SKM-1 treated with dmso at 0.1 percent for 144 hours (cell line): Measurements from ENCODE around the gene FSD1.
"Not testable (repeated sequence)": the region's sequence is repeated elsewhere in the genome, so short reads cannot be mapped to it uniquely, and the experiment has no call there.

Source experiments
- DNase-seq: peaks from one replicate; lab custom pipeline; 2025; ENCODE audit not compliant: unreplicated experiment; lab: John Stamatoyannopoulos, UW

FSD1 gene

GRCh38 chr19:4342615-4343369, 38.4 kb downstream of the FSD1 start:
- peak; percentile 99 for DNase-seq

- DNase-seq: peak; percentile 79
These were observed 39.2 kb downstream of the FSD1 start, which contains the start of gene MPND for GRCh38 chr19:4343370-4344307. Gene MPND (plus strand): TSS chr19:4343562. CDS start chr19:4343594, 32 bp downstream.

- DNase-seq: no peak
These were observed 41.1 kb downstream of the FSD1 start for GRCh38 chr19:4345342-4346019.

DNA sequence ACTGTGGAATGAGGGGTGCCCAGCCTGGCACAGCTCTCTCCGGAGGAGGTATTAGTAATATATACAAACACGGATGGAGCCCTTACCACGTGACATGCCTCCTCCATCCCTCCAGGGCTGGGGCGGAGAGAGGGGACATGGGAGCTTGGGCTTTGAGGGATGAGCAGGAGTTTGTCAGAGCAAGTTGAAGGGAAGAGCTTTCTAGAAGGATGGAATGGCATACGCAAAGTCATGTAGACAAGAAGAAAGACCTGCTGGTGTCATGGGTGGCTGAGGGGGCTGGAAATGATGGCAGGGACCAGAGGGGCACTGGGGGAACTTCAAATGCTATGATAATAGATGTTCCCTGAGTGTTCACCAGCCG, 41.6 kb downstream of the FSD1 start:
- no peak for DNase-seq

- DNase-seq: no peak
These were observed 43.1 kb downstream of the FSD1 start for GRCh38 chr19:4347521-4347920.

- DNase-seq: not testable (repeated sequence)
These were observed 44.8 kb downstream of the FSD1 start for GRCh38 chr19:4349225-4349624.

DNA sequence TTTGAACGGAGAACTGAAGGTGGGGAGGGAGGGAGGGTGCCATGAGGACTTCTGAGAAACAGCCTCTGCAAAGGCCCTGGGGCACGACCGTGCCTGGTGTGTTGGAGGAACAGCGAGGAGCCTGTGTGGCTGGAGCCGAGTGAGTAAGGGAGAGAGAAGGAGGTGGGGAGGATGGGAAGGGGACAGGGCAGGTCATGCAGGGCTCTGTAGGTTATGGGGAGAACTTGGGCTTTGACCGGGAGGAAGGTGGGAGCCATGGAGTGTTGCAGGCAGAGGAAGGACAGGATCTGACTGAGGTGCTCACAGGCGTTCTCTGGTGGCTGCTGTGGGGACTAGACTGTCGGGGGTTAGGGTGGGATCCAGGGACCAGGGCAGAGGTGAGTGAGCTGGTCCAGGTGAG, 45.7 kb downstream of the FSD1 start:
- DNase-seq: no peak

- DNase-seq: no peak
These were observed 46.3 kb downstream of the FSD1 start for GRCh38 chr19:4350726-4351125.

DNA sequence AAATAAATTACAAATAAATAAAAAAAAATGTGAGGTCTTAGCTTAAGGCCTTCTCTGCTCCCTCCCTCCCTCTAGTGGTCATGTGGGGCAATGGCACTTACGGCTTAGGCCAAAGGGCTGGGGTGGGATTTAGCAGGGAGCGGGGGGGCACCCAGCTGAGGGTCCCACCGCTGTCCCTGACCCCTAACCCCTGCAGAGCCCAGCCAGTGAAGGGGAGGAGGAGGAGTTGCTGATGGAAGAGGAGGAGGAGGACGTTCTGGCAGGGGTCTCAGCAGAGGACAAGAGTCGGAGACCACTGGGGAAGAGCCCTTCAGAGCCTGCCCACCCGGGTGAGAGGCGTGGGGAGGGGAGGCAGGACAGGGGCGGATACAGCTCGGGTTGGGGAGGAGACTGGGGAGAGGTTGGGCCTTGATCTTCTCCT, 48.3 kb downstream of the FSD1 start:
- no peak for DNase-seq

DNA sequence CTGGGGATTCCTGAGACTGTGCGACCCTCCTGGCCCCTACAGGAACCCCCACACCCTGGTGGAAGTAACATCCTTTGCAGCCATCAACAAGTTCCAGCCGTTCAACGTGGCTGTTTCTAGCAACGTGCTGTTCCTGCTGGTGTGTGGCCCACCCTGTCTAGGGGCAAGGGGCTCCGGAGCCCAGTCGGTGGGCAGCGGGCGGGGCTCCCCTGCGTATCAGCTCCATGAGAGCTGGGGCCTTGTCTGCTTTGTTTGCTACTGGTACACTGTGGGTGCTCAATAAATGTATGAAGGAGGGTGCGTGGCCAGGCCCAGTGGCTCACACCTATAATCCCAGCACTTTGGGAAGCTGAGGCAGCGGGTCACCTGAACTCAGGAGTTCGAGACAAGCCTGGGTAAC, 49.9 kb downstream of the FSD1 start:
- no peak for DNase-seq

DNA sequence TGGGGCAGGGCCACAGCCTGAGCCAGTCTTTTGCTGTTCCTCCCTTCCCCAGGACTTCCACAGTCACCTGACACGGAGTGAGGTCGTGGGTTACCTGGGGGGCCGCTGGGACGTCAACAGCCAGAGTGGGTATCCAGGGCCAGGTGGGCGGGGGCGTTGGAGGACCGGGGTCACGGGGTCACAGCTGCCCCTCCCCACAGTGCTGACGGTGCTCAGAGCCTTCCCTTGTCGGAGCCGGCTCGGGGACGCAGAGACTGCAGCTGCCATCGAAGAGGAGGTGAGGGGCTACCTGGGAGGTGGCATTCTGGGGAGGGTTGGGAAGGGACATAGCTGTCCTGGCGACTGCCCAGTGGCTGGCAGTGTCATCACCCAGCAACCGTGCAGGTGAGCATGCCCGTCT, 50.5 kb downstream of the FSD1 start:
- no peak for DNase-seq

- DNase-seq: no peak
These were observed 52.8 kb downstream of the FSD1 start for GRCh38 chr19:4357095-4357797.

- DNase-seq: no peak
These were observed 53.5 kb downstream of the FSD1 start for GRCh38 chr19:4357921-4358326.

DNA sequence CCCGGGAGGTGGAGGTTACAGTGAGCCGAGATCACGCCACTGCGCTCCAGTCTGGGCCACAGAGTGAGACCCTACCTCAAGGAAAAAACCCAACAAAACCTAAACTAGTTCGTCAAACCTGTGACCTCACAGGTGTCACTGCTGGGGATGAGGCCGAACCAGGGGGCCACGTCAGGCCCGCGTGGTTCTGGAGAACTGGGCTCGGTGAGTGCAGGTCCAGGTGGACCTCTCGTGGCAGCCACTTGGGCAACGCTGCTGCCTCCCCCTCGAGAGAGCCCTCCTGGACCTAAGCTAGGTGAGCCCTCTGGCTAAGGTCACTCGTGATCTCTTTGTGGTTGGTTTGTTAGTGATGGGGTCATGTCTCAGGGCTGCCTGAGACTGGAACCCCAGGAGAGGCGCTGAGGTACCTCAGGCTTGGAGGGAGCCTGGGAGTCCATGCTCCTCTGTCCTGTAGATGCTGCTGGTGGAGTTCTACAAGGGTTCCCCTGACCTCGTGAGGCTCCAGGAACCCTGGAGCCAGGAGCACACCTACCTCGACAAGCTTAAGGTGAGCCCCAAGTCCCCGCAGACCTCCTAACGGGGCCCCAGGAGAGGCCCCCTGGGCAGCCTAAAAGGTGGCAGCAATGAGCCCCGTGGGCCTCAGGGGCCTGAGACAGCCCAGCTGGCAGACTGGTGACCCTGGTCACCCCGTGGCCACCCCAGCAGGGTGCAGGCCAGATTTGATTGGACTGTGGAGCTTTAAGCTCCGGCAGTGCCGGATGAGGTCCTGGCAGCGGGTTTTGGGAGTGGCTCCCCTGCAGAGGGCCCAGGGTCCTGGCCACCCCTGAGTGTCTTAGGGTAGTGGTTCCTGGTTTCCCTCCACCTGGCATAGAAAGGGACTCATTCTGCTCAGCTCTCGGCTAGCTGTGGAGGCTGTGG, 54.6 kb downstream of the FSD1 start:
- DNase-seq: no peak

- no peak for DNase-seq
These were observed 55.2 kb downstream of the FSD1 start for GRCh38 chr19:4359627-4360000.

- no peak for DNase-seq
These were observed 55.7 kb downstream of the FSD1 start for GRCh38 chr19:4360081-4360569.

DNA sequence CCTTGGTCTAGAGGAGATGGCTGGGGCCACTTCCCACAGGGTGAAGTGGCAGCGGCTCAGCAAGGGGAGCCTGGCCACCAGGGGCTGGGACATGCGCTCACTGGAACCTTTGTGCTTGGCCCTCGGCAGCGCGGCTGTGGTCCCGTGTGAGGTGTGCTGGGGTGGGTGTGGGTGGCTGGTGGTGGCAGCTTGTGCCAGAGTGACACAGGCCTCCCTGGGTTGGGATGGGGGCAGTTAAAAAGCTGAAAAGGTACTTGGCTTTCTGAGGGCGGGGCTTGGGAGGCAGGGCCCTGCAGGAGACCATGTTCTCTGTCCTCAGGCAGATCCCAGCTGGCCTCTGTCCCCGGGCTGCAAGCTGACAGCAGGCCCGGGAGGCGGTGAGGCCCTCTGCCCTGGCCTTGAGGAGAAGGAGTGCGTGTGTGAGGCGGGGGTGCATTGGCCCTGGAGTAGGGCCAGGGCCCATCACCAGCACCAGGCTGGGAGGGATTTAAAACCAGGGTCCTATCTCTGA, 56.3 kb downstream of the FSD1 start:
- no peak for DNase-seq

- no peak for DNase-seq
These were observed 57.0 kb downstream of the FSD1 start for GRCh38 chr19:4361152-4362046.
